ENCODE measurements around the gene PCNA.

- no peak for TF ChIP-seq NR3C1 (IDR thresholded peaks at IDR 0.05)
- TF ChIP-seq CTCF (IDR thresholded peaks at IDR 0.05): no peak
- TF ChIP-seq RCOR1 (IDR thresholded peaks at IDR 0.05; ENCODE audit: low read depth, low read length): no peak
- TF ChIP-seq REST (IDR thresholded peaks at IDR 0.05): no peak
- no peak for TF ChIP-seq RNF2 (IDR thresholded peaks at IDR 0.05; ENCODE audit: borderline replicate concordance, low read depth)
- peak; percentile 66 to 93; a peak in 4 of 5 replicates for TF ChIP-seq JUN (IDR thresholded peaks at IDR 0.05)
- TF ChIP-seq EHMT2 (IDR thresholded peaks at IDR 0.05; ENCODE audit: low read depth): no peak
- TF ChIP-seq RAD21 (conservative IDR thresholded peaks at IDR 0.05 in 1 of 2, IDR thresholded peaks at IDR 0.05 in 1 of 2): peak; percentile 14 to 41; a peak in 3 of 5 replicates
- TF ChIP-seq E2F6 (IDR thresholded peaks at IDR 0.05; ENCODE audit: borderline replicate concordance, low read depth): no peak
- no peak for TF ChIP-seq ELK1 (IDR thresholded peaks at IDR 0.05; ENCODE audit: low read depth, low read length)
- peak; percentile 84 for TF ChIP-seq MAX (IDR thresholded peaks at IDR 0.05)
- TF ChIP-seq EP300 (IDR thresholded peaks at IDR 0.05): peak; percentile 80 to 89; a peak in 3 of 5 replicates
- peak; percentile 84; the same call in 1 of the 2 replicates for TF ChIP-seq HOXB13 (CRISPR knock-in tag; IDR thresholded peaks at IDR 0.05; ENCODE audit: low read depth)
- TF ChIP-seq POLR2A (IDR thresholded peaks at IDR 0.05; ENCODE audit: low read length): peak; percentile 36
Measured at GRCh38 chr20:5072756-5073659, 46.8 kb downstream of the PCNA start.

All from A549 (cell line).